T-helper 1 cell (primary cell): Measurements from ENCODE around the gene CAB39L.

Experiments used
- DNase-seq, 5 donors: peaks; one replicate each; pipeline ENCODE4 v3.0.0-alpha.2; 2012 to 2020

Gene CAB39L

GRCh38 chr13:49395878-49396380 is 47.9 kb downstream of the CAB39L start:
- DNase-seq: no peak

- DNase-seq: no peak
These were observed 48.4 kb downstream of the CAB39L start for GRCh38 chr13:49395451-49395865.

- no peak for DNase-seq
These were observed 55.7 kb downstream of the CAB39L start for GRCh38 chr13:49388091-49388635.

- no peak for DNase-seq
These were observed 57.2 kb downstream of the CAB39L start for GRCh38 chr13:49386664-49387063.

GRCh38 chr13:49376121-49376520 is 67.7 kb downstream of the CAB39L start:
- DNase-seq: no peak

GRCh38 chr13:49374585-49375290 is 69.1 kb downstream of the CAB39L start:
- no peak for DNase-seq

- no peak for DNase-seq
These were observed 70.1 kb downstream of the CAB39L start for GRCh38 chr13:49373716-49374115.

- DNase-seq: peak in 1 of 5 donors; percentile 3
These were observed 71.8 kb downstream of the CAB39L start for GRCh38 chr13:49371943-49372613.

- DNase-seq: no peak
These were observed 73.5 kb downstream of the CAB39L start for GRCh38 chr13:49370371-49370770.

GRCh38 chr13:49369866-49370265 is 74.0 kb downstream of the CAB39L start:
- DNase-seq: no peak

- no peak for DNase-seq
These were observed 75.2 kb downstream of the CAB39L start for GRCh38 chr13:49368688-49369087.

GRCh38 chr13:49367640-49368422 is 76.0 kb downstream of the CAB39L start:
- DNase-seq: no peak

GRCh38 chr13:49366841-49367240 is 77.0 kb downstream of the CAB39L start:
- no peak for DNase-seq

- no peak for DNase-seq
These were observed 86.2 kb downstream of the CAB39L start for GRCh38 chr13:49357694-49358093.

- DNase-seq: no peak
These were observed 87.6 kb downstream of the CAB39L start for GRCh38 chr13:49356223-49356622.

GRCh38 chr13:49354719-49355118 is 89.1 kb downstream of the CAB39L start:
- DNase-seq: no peak

- DNase-seq: no peak
These were observed 90.0 kb downstream of the CAB39L start for GRCh38 chr13:49353908-49354307.

GRCh38 chr13:49351871-49352270 is 92.0 kb downstream of the CAB39L start:
- DNase-seq: no peak

GRCh38 chr13:49348751-49349150 is 95.1 kb downstream of the CAB39L start:
- no peak for DNase-seq

- DNase-seq: no peak
These were observed 96.0 kb downstream of the CAB39L start for GRCh38 chr13:49347650-49348385.

- DNase-seq: no peak
These were observed 97.4 kb downstream of the CAB39L start for GRCh38 chr13:49346460-49346859.

- no peak for DNase-seq
These were observed 100.1 kb downstream of the CAB39L start for GRCh38 chr13:49343731-49344130.
